Measurements from ENCODE around the gene CHURC1. TPM values are rescaled to one million over a fixed set of nuclear protein-coding genes. Genes with fewer than 3 reads are reported as not detected.
"Not testable (repeated sequence)": the region's sequence is repeated elsewhere in the genome, so short reads cannot be mapped to it uniquely, and the experiment has no call there.

Gene CHURC1
- total RNA-seq, 2 donors from 2014 or later: 27.8 to 38.6 TPM

DNA sequence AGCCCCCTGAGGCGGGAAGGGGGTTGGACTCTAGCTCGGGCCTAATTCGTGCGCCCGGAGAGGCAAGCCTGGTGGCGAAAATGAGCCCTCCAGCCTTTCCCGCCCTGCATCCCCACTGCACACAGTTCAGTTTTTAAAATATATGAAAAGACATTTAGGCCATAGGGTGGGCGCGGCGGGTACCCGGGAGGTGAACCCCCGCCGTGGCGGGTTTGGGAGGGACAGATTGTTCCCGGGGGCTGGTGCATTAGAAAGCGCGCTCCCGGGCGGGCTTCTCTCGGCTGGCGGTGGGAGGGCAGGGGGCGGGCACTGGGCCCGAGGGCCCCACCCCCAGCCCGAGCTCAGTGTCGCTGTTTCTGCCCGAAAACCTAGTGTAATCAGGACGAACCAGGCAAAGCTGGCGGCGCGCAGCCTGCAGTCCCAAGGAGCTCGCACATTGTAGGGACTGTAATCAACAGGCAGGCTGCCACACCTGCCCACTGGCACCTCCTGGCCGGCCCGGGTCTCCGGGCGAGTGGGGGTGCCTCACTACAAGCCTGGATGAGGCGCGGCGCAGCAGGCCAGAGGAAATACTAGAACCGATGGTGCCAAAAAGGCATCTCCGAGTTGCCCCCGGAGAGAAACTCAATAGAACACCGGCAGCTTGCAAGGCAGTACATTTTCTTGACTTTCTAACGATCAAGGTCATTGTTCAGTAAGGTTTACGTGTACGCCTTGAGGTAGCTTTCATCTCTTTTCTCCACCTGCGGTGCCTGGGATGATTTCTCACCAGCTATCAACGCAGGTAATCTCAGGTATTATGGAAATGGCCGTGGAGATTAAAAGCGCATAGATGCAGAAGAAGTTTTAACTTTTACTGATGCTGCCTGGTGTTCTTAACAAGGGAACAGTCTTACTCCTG is 33.8 kb upstream of the CHURC1 start:
- ATAC-seq (peak; percentile 87 to 88), DNase-seq (ENCODE audit: low spot score) (peak; percentile 71)
- H3K27ac Mint-ChIP-seq: no peak overlapping the region
- no peaks in the 10 kb centered on the region for H3K36me3 Mint-ChIP-seq
- peaks cover 0 to 2% of the 10 kb centered on the region in 2 donors for H3K4me1 Mint-ChIP-seq (ENCODE audit: low read depth in 2 of 2)
- H3K4me3 Mint-ChIP-seq: peak overlapping the region; percentile 70
- H3K9me3 Mint-ChIP-seq: no peaks in the 10 kb centered on the region
- peaks cover 35 to 51% of the 10 kb centered on the region in 2 donors for H3K27me3 Mint-ChIP-seq

GRCh38 chr14:64885559-64885958 is 28.7 kb upstream of the CHURC1 start:
- Mint-ChIP-seq H3K4me3 (no peak overlapping the region), H3K4me1 (ENCODE audit: low read depth in 2 of 2) (peaks cover 0 to under 1% of the 10 kb centered on the region in 2 donors), H3K27me3 (peaks cover 31 to 59% of the 10 kb centered on the region in 2 donors), H3K9me3 (no peaks in the 10 kb centered on the region), H3K36me3 (no peaks in the 10 kb centered on the region), H3K27ac (no peak overlapping the region)
- ATAC-seq (no peak), DNase-seq (ENCODE audit: low spot score) (no peak)

DNA sequence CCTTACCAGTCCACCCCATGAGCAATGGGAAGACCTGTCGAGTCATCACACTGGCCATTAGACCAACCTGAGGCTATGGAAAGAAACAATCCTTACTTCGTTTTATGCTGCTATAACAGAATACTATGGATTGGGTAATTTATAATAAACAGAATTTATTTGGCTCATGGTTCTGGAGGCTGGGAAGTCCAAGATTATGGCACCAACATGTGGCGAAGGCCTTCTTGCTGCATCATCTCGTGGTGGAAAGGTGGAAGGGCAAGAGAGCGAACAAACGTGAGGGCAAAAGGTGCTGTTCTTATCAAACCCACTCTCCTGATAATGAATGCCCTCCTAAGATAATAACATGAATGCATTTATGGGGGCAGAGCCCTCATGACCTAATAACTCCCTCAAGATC is 24.9 kb upstream of the CHURC1 start:
- ATAC-seq: no peak
- no peak overlapping the region for H3K4me3 Mint-ChIP-seq
- no peaks in the 10 kb centered on the region for H3K36me3 Mint-ChIP-seq
- H3K27ac Mint-ChIP-seq: no peak overlapping the region
- H3K27me3 Mint-ChIP-seq: peaks cover 21 to 43% of the 10 kb centered on the region in 2 donors
- no peaks in the 10 kb centered on the region for H3K9me3 Mint-ChIP-seq
- DNase-seq (ENCODE audit: low spot score): no peak
- H3K4me1 Mint-ChIP-seq (ENCODE audit: low read depth in 2 of 2): no peaks in the 10 kb centered on the region

DNA sequence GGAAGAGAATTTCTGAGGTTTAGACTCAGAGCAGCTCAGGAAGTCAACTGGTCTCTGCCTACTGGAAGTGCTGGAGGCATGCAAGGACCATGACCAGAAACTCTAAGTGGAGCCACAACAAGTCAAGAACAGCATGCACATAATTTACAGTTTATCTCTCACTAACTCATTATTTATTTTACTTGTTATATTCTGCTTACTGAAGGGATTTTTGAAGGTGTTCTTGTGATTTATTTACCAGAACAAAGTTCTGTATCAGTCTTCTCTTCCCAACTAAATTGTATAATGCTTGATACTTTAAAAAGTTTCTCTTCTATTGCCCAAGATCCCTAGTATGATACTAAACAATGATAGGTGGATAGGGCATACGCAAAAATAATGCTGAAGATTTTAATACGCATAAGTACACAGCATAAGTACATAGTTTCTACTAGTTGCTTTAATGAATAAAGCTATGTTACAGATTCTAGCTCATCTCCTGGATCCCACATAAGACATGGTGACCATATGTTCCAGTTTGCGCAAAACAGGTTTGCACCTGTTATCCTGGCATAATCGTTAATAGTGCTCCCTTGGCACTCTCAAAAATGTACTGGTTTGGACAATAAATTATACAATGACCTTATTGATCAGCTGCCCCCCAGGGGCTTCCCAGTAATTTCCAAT is 22.9 kb upstream of the CHURC1 start:
- H3K27me3 Mint-ChIP-seq: peaks cover 12 to 27% of the 10 kb centered on the region in 2 donors
- H3K27ac Mint-ChIP-seq: no peak overlapping the region
- H3K36me3 Mint-ChIP-seq: no peaks in the 10 kb centered on the region
- no peak overlapping the region for H3K4me3 Mint-ChIP-seq
- no peak for DNase-seq (ENCODE audit: low spot score)
- no peak for ATAC-seq
- H3K4me1 Mint-ChIP-seq (ENCODE audit: low read depth in 2 of 2): no peaks in the 10 kb centered on the region
- H3K9me3 Mint-ChIP-seq: no peaks in the 10 kb centered on the region

DNA sequence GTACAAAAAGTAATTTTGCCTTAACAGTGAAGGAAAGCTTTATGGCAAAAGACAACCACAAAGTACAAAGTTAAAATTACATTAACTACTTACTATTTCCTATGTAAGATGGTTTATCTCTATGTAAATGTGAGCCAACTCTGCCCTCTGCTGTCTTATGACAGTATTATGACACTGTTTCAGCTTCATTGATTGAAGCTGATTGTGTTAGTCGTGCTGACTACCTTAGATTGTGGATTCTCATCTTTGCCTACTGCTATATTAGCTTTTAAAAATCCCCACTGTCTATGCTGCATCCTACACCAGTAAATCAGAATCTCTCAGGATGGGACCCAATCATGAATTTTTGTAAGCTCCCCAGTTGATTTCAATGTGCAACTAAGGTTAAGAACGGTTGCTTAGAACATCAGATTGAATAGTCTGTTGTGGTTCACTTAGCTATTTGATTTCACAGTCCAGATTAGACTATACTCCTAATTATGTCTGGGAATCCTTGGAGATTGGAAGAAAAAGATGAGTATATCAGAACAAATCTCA is 22.3 kb upstream of the CHURC1 start:
- peaks cover 10 to 24% of the 10 kb centered on the region in 2 donors for H3K27me3 Mint-ChIP-seq
- no peaks in the 10 kb centered on the region for H3K36me3 Mint-ChIP-seq
- H3K9me3 Mint-ChIP-seq: no peaks in the 10 kb centered on the region
- H3K27ac Mint-ChIP-seq: no peak overlapping the region
- H3K4me3 Mint-ChIP-seq: no peak overlapping the region
- H3K4me1 Mint-ChIP-seq (ENCODE audit: low read depth in 2 of 2): no peaks in the 10 kb centered on the region
- ATAC-seq: peak; percentile 53 to 71
- no peak for DNase-seq (ENCODE audit: low spot score)

DNA sequence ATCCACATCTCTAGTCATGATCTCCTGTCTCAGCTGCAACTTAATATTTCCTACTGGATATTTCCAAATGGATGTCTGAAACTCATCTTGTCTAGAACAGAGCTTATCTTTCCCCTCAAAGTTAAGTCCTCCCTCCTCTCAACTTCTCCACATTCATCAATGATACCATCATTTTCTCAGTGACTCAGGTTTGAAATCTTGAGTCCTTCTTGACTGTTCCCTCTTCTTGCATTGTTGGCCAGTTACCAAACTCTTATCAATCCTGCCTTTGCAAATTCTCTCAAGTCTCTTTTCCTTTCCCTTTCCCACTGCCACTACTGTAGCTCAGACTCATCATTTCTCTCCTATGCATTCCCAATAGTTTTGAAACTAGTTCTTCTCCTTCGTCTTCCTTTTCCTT is 14.3 kb upstream of the CHURC1 start:
- Mint-ChIP-seq H3K4me1 (ENCODE audit: low read depth in 2 of 2) (no peaks in the 10 kb centered on the region), H3K4me3 (no peak overlapping the region), H3K9me3 (no peaks in the 10 kb centered on the region), H3K27me3 (peaks cover 13 to 21% of the 10 kb centered on the region in 2 donors), H3K36me3 (no peaks in the 10 kb centered on the region), H3K27ac (no peak overlapping the region)
- no peak for DNase-seq (ENCODE audit: low spot score)
- ATAC-seq: no peak

DNA sequence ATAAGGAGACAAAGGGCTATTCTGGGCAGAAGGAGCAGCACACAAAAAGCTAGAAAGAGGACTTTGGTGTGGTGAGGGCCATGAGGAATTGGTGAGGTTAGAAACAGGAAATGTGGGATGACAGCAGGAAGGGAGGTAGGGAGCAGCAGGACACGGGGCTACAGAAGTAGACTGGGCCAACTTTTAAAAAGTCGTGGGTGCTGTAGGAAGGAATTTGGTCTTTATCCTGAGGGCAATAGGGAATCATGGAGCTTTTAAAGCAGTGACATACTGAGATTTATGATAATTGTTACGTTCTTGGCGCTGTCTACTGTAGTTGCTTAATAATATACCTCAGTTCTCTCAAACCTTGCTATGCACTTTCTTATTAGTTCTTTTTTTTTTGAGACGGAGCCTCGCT is 8.2 kb upstream of the CHURC1 start:
- no peaks in the 10 kb centered on the region for H3K4me1 Mint-ChIP-seq (ENCODE audit: low read depth in 2 of 2)
- ATAC-seq: no peak
- DNase-seq (ENCODE audit: low spot score): no peak
- no peaks in the 10 kb centered on the region for H3K36me3 Mint-ChIP-seq
- no peaks in the 10 kb centered on the region for H3K9me3 Mint-ChIP-seq
- no peak overlapping the region for H3K27ac Mint-ChIP-seq
- peaks cover 18 to 28% of the 10 kb centered on the region in 2 donors for H3K27me3 Mint-ChIP-seq
- H3K4me3 Mint-ChIP-seq: no peak overlapping the region

- ATAC-seq: no peak
- Mint-ChIP-seq H3K36me3 (no peaks in the 10 kb centered on the region), H3K4me3 (no peak overlapping the region), H3K4me1 (ENCODE audit: low read depth in 2 of 2) (peaks cover 17 to 21% of the 10 kb centered on the region in 2 donors), H3K27ac (no peak overlapping the region), H3K27me3 (peaks cover 13 to 14% of the 10 kb centered on the region in 2 donors), H3K9me3 (no peaks in the 10 kb centered on the region)
- no peak for DNase-seq (ENCODE audit: low spot score)
Measured at GRCh38 chr14:64910847-64911495, 3.3 kb upstream of the CHURC1 start.

GRCh38 chr14:64912261-64912660 is 2.0 kb upstream of the CHURC1 start:
- no peak for ATAC-seq
- Mint-ChIP-seq H3K36me3 (no peaks in the 10 kb centered on the region), H3K27me3 (peaks cover 5 to 8% of the 10 kb centered on the region in 2 donors), H3K27ac (no peak overlapping the region), H3K9me3 (no peaks in the 10 kb centered on the region), H3K4me3 (no peak overlapping the region), H3K4me1 (ENCODE audit: low read depth in 2 of 2) (peaks cover 24 to 31% of the 10 kb centered on the region in 2 donors)
- DNase-seq (ENCODE audit: low spot score): no peak

DNA sequence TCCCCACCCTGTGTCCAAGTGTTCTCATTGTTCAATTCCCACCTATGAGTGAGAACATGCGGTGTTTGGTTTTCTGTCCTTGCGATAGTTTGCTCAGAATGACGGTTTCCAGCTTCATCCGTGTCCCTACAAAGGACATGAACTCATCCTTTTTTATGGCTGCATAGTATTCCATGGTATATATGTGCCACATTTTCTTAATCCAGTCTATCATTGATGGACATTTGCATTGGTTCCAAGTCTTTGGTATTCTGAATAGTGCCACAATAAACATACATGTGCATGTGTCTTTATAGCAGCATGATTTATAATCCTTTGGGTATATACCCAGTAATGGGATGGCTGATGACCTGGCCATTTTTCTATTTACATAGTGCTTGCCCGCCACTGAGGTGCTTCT is 778 bp upstream of the CHURC1 start:
- not testable (repeated sequence) for H3K36me3 Mint-ChIP-seq; ATAC-seq; H3K9me3 Mint-ChIP-seq; H3K27me3 Mint-ChIP-seq; DNase-seq (ENCODE audit: low spot score)
- peaks cover 30 to 42% of the 10 kb centered on the region in 2 donors for H3K4me1 Mint-ChIP-seq (ENCODE audit: low read depth in 2 of 2)
- H3K27ac Mint-ChIP-seq: peak overlapping the region; percentile 97 to 99
- H3K4me3 Mint-ChIP-seq: peak overlapping the region; percentile 97

DNA sequence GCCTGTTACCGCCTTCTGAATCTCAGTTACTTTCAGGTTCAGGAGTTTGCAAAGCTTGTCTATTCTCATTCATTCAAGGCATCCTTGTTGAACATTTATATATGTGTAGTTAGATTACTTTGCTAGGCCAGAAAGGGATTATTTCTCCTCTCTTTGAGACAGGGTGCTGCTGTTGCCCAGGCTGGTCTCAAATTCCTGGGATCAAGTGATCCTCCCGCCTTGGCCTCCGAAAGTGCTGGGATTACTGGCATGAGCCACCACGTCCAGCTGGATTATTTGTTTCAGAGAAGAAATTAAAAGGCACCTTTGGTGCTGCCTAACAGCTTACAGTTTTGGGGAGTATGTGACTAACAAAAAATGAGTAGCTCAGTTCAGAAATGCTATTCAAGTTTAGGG is 772 bp downstream of the CHURC1 start:
- ATAC-seq: no peak
- peaks cover 0 to 2% of the 10 kb centered on the region in 2 donors for H3K27me3 Mint-ChIP-seq
- H3K4me1 Mint-ChIP-seq (ENCODE audit: low read depth in 2 of 2): peaks cover 30 to 46% of the 10 kb centered on the region in 2 donors
- H3K27ac Mint-ChIP-seq: peak overlapping the region; percentile 97 to 99
- no peaks in the 10 kb centered on the region for H3K9me3 Mint-ChIP-seq
- H3K36me3 Mint-ChIP-seq: no peaks in the 10 kb centered on the region
- H3K4me3 Mint-ChIP-seq: peak overlapping the region; percentile 97
- DNase-seq (ENCODE audit: low spot score): no peak

DNA sequence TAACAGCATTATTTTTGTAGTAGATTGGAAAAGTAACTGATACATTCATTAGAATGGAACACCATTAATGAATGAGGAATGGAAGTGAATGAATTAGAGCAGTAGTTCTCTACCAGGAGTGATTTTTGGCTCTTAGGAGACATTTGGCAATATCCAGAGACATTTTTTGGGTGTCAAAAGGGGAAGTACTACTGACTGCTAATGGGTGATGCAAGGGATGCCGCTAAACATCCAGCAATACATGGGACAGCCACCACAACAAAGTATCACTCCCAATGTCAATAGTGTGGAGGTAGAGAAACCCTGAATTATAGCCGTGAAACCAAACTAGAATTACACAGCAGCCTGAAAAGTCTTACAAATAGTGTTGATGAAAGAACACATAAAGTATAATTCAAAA is 1.5 kb downstream of the CHURC1 start:
- Mint-ChIP-seq H3K4me3 (peak overlapping the region; percentile 97), H3K9me3 (no peaks in the 10 kb centered on the region), H3K27me3 (peaks cover 0 to 2% of the 10 kb centered on the region in 2 donors), H3K27ac (peak overlapping the region; percentile 97 to 99), H3K4me1 (ENCODE audit: low read depth in 2 of 2) (peaks cover 34 to 53% of the 10 kb centered on the region in 2 donors), H3K36me3 (no peaks in the 10 kb centered on the region)
- ATAC-seq: no peak
- no peak for DNase-seq (ENCODE audit: low spot score)

- no peak overlapping the region for H3K4me3 Mint-ChIP-seq
Measured at GRCh38 chr14:64918216-64918615, 4.0 kb downstream of the CHURC1 start.

More at GRCh38 chr14:64918216-64918615, 4.0 kb downstream of the CHURC1 start:
- ATAC-seq (no peak), DNase-seq (ENCODE audit: low spot score) (no peak)
- Mint-ChIP-seq H3K27ac (peak overlapping the region; percentile 11 to 32), H3K36me3 (no peaks in the 10 kb centered on the region), H3K9me3 (no peaks in the 10 kb centered on the region), H3K27me3 (no peaks in the 10 kb centered on the region), H3K4me1 (ENCODE audit: low read depth in 2 of 2) (peaks cover 38 to 53% of the 10 kb centered on the region in 2 donors)
